SK-N-SH treated with all-trans-retinoic acid at 6 μM for 48 hours (cell line): Measurements from ENCODE around the gene ZNF281.

Experiments used
- BACH2 ChIP-seq: fragments of 250-450 bp; sonication (Bioruptor Pico); IDR thresholded peaks from 2 replicates; pipeline ENCODE4 v1.9.0; 2021; ENCODE audit warnings: mild to moderate bottlenecking, borderline replicate concordance
- CREB5 ChIP-seq: fragments of 250-450 bp; sonication (Bioruptor Pico); IDR thresholded peaks from 2 replicates; pipeline ENCODE4 v1.5.1; 2020; ENCODE audit warnings: low read depth, mild to moderate bottlenecking, moderate library complexity
- GLIS3 ChIP-seq: fragments of 250-450 bp; sonication (Bioruptor Pico); IDR thresholded peaks from 2 replicates; pipeline ENCODE4 v1.5.0; 2020; ENCODE audit warnings: mild to moderate bottlenecking, moderate library complexity
- ISL1 ChIP-seq: fragments of 250-450 bp; sonication (Bioruptor Pico); IDR thresholded peaks from 2 replicates; pipeline ENCODE4 v2.1.2; 2022; ENCODE audit warnings: mild to moderate bottlenecking, moderate library complexity
- PATZ1 ChIP-seq: fragments of 250-450 bp; sonication (Bioruptor Pico); IDR thresholded peaks from 2 replicates; pipeline ENCODE4 v1.8.0; 2020; ENCODE audit warnings: mild to moderate bottlenecking, moderate library complexity, borderline replicate concordance
- RARB ChIP-seq: fragments of 250-450 bp; sonication (Bioruptor Pico); IDR thresholded peaks from 2 replicates; pipeline ENCODE4 v1.8.0; 2021; ENCODE audit warnings: mild to moderate bottlenecking, moderate library complexity
- TCF4 ChIP-seq: fragments of 250-450 bp; sonication (Bioruptor Pico); IDR thresholded peaks from 2 replicates; pipeline ENCODE4 v1.8.0; 2021; ENCODE audit warnings: mild to moderate bottlenecking, moderate library complexity, borderline replicate concordance
- TOX ChIP-seq: fragments of 250-450 bp; sonication (Bioruptor Pico); IDR thresholded peaks from 2 replicates; pipeline ENCODE4 v1.8.0; 2021; ENCODE audit warnings: mild to moderate bottlenecking, moderate library complexity, borderline replicate concordance
- ZC3H10 ChIP-seq: fragments of 250-450 bp; sonication (Bioruptor Pico); IDR thresholded peaks from 2 replicates; pipeline ENCODE4 v1.5.1; 2021; ENCODE audit warnings: mild to moderate bottlenecking, moderate library complexity
- ZFP30 ChIP-seq: fragments of 450-650 bp; formaldehyde crosslinking; IDR thresholded peaks from 2 replicates; pipeline ENCODE4 v1.5.0; 2022; ENCODE audit warnings: mild to moderate bottlenecking, moderate library complexity
- ZNF565 ChIP-seq: fragments of 450-650 bp; formaldehyde crosslinking; conservative IDR thresholded peaks from 2 replicates; pipeline ENCODE4 v1.5.0; 2020; ENCODE audit warnings: low read depth, mild to moderate bottlenecking, moderate library complexity
- ZNF8 ChIP-seq: fragments of 450-650 bp; formaldehyde crosslinking; IDR thresholded peaks from 2 replicates; pipeline ENCODE4 v1.5.0; 2020; ENCODE audit warnings: mild to moderate bottlenecking, moderate library complexity
- TF ChIP-seq, protein P1 (sequence below): fragments of 250-450 bp; sonication (Bioruptor Pico); IDR thresholded peaks from 2 replicates; pipeline ENCODE4 v1.8.0; 2021; ENCODE audit warnings: low read depth, mild to moderate bottlenecking, moderate library complexity, borderline replicate concordance
- TF ChIP-seq, protein P2 (sequence below): fragments of 250-450 bp; sonication (Bioruptor Pico); IDR thresholded peaks from 2 replicates; pipeline ENCODE4 v1.5.0; 2020; ENCODE audit warnings: mild to moderate bottlenecking, moderate library complexity

- TF ChIP-seq CREB5 (CRISPR knock-in tag) (no peak), PATZ1 (CRISPR knock-in tag) (no peak), ZNF565 (CRISPR knock-in tag) (no peak), BACH2 (CRISPR knock-in tag) (no peak), ZC3H10 (CRISPR knock-in tag) (no peak), GLIS3 (CRISPR knock-in tag) (no peak), TCF4 (CRISPR knock-in tag) (no peak), RARB (CRISPR knock-in tag) (no peak), TOX (CRISPR knock-in tag) (no peak), ZFP30 (no peak), ZNF8 (CRISPR knock-in tag) (no peak), ISL1 (CRISPR knock-in tag) (no peak)
- TF ChIP-seq, protein P1, sequence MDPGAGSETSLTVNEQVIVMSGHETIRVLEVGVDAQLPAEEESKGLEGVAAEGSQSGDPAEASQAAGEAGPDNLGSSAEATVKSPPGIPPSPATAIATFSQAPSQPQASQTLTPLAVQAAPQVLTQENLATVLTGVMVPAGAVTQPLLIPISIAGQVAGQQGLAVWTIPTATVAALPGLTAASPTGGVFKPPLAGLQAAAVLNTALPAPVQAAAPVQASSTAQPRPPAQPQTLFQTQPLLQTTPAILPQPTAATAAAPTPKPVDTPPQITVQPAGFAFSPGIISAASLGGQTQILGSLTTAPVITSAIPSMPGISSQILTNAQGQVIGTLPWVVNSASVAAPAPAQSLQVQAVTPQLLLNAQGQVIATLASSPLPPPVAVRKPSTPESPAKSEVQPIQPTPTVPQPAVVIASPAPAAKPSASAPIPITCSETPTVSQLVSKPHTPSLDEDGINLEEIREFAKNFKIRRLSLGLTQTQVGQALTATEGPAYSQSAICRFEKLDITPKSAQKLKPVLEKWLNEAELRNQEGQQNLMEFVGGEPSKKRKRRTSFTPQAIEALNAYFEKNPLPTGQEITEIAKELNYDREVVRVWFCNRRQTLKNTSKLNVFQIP (CRISPR knock-in tag) = no peak
- TF ChIP-seq, protein P2, sequence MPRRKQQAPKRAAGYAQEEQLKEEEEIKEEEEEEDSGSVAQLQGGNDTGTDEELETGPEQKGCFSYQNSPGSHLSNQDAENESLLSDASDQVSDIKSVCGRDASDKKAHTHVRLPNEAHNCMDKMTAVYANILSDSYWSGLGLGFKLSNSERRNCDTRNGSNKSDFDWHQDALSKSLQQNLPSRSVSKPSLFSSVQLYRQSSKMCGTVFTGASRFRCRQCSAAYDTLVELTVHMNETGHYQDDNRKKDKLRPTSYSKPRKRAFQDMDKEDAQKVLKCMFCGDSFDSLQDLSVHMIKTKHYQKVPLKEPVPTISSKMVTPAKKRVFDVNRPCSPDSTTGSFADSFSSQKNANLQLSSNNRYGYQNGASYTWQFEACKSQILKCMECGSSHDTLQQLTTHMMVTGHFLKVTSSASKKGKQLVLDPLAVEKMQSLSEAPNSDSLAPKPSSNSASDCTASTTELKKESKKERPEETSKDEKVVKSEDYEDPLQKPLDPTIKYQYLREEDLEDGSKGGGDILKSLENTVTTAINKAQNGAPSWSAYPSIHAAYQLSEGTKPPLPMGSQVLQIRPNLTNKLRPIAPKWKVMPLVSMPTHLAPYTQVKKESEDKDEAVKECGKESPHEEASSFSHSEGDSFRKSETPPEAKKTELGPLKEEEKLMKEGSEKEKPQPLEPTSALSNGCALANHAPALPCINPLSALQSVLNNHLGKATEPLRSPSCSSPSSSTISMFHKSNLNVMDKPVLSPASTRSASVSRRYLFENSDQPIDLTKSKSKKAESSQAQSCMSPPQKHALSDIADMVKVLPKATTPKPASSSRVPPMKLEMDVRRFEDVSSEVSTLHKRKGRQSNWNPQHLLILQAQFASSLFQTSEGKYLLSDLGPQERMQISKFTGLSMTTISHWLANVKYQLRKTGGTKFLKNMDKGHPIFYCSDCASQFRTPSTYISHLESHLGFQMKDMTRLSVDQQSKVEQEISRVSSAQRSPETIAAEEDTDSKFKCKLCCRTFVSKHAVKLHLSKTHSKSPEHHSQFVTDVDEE (CRISPR knock-in tag) = no peak
Measured at GRCh38 chr1:200364831-200365230, 45.0 kb downstream of the ZNF281 start.
